Right kidney (tissue), 1 donor: Measurements from ENCODE around the gene TMEM212.
"Not testable (repeated sequence)": the region's sequence is repeated elsewhere in the genome, so short reads cannot be mapped to it uniquely, and the experiment has no call there.

Experiments
- DNase-seq: peaks from one replicate; pipeline ENCODE4 v3.0.0-alpha.2; 2016

Gene TMEM212

DNA sequence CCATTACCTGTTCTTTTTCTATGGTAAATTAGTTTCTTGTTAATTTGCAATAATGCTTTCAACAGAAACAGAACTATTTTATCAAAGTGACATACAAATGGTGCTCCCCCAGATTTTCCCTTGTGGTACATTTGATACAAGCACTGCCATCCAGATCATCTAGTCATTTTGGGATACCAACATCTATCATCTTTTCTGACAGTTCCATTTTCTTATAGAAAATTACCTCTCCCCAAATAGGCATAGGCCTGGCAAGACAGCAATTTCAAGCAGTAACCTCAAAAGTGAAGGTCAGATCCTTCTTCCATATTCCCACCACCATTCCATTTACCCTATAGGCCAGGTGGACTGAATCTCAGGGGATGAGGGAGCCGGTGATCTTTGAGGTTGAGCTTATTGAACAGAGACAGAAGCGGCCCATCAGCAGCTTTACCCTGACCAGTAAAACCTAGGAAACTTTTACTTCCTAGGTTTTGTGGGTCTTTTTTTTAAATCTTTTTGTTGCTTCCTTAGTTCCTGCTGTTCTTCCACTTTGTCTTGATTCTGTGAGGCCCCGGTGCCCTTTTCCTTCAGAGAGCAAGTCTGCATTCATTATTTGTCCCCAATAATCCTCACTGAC, 29.8 kb upstream of the TMEM212 start:
- DNase-seq, result no peak

GRCh38 chr3:171813897-171814460, 29.2 kb upstream of the TMEM212 start:
- DNase-seq, result no peak

- not testable (repeated sequence) for DNase-seq
Measured at GRCh38 chr3:171814662-171815061, 28.5 kb upstream of the TMEM212 start.

DNA sequence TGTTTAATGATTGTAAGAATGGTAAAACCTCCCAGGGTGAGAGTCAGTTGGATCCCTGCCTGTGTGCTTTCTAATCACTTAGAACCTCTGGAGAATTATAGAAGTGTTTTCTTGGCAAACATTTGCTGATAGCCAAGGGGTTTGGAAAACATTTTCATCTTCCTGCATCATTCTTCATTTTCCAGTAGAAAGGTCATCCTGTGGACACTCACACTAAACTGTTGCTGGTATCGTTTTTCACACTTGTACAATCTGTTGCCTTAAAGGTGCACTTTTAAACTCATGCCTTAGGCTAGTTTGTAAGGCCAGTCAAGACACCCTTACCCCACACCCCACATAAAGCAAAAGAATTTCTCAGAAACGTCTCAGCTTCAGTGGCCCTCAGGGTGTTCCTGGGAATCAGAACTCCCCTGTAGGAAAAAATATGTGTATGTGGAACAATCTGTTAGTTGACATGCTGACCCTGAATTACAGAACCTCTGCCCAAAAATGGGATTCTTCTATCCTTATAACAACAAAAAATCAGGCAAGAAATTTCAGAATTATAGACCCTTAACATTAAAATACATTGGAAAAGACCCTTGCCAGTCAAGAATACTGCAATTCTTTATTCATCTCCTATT, 27.1 kb upstream of the TMEM212 start:
- DNase-seq, result no peak

DNA sequence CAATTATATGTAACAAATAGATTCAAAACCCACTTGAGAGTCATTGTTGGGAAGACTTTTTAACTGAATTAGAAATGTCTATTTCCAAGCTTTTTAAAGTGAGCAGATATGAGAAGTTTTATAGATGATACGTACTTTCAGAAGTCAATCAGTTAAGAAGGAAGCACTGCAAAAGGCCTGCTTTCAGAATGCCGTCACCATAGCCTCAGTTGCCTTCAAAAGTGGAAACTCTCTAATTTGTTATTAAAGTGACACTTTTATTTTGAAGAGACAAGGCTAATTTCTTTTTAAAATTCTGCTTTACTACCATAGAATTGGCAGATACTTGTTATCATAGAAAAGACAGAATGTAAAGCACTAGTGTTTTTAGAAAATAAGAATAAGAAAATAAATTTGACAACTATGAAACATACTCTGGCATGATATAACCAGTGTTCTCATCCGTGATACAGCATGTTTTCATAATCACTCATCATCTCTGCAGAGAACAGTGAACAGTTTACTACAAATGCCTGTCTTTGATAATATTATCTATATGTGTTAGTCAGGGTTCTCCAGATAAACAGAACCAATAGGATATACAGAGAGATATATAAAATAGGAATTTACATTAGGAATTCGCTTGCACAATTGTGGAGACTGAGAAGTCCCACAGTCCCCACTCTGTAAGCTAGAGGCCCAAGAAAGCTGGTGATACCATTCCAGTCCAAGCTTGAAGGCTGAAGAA, 25.9 kb upstream of the TMEM212 start:
- DNase-seq, result no peak

DNA sequence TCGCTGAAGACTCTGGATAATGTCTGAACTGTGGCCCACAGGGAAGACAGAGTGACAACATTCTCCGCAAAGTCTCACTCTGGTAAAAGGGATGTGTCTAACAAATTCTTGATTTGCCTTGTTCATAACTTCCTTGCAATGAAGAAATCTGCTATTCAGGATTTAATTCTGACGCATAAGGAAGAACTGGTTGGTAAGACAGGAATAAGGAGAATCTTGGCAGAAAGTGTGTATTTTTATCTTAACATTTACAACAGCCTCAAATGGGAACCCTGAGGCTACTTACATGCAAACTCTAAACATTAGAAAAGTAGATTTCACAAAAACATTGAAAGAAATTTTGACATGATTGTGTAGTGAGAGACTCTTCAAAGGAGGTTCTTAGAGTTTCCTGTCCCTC, 22.1 kb upstream of the TMEM212 start:
- no peak for DNase-seq

DNA sequence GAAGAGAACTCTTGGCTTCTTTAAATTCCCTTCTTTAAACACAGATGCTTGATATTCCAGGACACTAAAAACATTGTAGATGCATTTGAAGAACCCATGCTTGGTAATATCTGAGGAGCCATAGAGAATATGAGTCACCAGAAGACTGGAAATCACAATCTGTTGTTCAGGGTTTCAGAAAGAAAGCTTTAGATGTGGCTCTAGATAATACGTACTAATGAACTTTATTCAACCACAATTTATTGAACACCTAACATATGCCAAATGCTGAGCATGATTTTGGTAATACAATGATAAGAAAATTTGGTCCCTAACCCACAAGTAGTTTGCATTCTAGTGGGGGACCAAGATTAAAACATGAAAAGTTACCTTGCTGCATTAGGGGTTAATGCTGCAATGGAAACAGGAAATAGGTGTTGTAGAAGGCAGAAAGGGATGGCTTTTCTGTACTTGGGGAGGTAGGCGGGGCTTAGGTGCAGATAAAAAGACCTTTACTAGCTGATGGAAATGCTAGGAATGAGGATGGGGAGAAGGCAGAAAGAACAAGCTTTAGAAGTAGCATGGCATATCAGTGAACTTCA, 21.3 kb upstream of the TMEM212 start:
- no peak for DNase-seq

- DNase-seq, result no peak
Measured at GRCh38 chr3:171822431-171823106, 20.6 kb upstream of the TMEM212 start.

DNA sequence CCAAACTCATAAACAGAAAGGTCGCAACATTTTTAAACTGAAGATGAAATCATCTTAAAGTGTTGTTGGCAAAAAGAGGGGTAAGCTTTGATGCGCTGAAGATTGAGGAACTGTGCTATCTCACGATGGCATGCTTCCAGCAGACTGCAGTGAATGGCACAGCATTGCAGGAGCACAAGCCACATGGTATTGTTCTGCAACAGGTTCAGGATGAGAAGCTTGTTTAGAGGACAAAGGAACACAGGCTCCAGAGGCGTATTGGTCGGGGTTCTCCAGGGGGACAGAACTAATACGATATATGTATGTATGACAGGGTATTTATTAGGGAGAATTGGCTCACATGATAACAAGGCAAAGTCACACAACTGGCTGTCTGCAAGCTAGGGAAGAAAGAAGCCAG, 19.0 kb upstream of the TMEM212 start:
- no peak for DNase-seq

- DNase-seq, result no peak
Measured at GRCh38 chr3:171824824-171825221, 18.3 kb upstream of the TMEM212 start.

GRCh38 chr3:171825222-171825828, 17.8 kb upstream of the TMEM212 start:
- no peak for DNase-seq

GRCh38 chr3:171827385-171827784, 15.8 kb upstream of the TMEM212 start:
- no peak for DNase-seq

DNA sequence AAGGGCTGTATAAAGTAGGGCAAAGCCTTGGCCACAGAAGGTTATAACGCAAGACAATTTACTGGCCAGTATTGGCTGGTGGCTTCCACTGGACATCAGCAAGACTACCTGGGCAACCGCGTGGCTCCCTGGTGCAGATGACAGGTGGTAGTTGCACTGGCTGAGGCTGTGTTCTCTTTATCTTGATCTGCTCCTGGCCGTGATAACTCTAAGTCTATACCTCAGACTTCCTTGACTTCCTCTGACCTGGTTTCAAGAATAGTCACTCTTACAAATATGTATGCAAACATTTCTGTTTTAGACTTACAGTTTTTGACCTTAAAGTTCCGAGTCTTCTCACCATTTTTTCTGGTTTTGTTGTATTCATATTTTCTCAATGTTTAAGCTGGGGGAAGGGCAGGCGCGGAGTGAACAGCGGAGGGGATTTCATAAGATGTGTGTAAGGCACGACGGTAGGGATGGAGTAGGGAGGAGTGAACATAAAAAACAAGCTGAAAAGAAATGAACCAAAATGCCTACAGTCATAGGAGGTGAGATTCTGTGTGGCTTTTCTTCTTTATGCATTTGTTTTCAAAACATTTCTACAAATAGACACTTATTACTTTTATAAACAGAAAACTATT, 15.2 kb upstream of the TMEM212 start:
- no peak for DNase-seq

- DNase-seq, result no peak
Measured at GRCh38 chr3:171828902-171829770, 14.0 kb upstream of the TMEM212 start.

- DNase-seq, result no peak
Measured at GRCh38 chr3:171829841-171830517, 13.2 kb upstream of the TMEM212 start.

GRCh38 chr3:171830518-171830875, 12.7 kb upstream of the TMEM212 start:
- no peak for DNase-seq

DNA sequence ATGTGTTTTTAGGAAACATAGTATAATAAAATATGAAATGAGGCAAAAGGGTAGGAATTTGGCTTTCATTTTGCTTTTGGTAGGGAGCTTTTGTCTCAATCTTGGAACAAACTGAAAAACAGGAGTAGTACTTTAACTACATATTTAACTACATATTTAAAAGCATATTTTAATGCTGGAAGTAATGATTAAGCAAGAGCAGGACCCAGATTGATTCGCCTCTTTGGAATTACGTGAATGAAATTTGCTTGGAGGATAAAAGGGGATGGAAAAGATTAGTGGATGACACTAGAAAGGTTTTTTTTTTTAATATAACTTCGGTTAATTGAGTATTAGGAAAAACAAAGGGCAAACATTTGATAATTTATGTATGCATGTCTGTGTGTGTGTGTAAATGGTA, 11.2 kb upstream of the TMEM212 start:
- no peak for DNase-seq

DNA sequence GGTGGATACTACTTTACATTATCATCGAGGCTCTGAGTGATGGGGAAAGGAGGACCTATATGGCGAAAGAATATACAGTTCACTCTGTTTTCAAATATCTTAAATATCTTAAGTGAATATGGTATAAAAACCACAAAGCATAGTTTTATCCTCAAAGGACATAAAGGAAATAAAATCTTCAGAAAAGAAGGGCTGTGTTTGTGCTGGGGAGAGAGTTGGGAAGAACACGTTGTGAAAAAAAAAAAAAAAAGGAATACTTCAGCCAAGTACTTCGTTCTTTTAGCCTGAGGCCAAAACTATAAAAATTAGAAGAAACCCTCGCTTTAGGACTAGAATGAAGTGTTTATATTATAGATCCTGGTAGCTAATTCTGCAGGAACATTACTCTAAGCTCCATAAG, 10.2 kb upstream of the TMEM212 start:
- no peak for DNase-seq

DNA sequence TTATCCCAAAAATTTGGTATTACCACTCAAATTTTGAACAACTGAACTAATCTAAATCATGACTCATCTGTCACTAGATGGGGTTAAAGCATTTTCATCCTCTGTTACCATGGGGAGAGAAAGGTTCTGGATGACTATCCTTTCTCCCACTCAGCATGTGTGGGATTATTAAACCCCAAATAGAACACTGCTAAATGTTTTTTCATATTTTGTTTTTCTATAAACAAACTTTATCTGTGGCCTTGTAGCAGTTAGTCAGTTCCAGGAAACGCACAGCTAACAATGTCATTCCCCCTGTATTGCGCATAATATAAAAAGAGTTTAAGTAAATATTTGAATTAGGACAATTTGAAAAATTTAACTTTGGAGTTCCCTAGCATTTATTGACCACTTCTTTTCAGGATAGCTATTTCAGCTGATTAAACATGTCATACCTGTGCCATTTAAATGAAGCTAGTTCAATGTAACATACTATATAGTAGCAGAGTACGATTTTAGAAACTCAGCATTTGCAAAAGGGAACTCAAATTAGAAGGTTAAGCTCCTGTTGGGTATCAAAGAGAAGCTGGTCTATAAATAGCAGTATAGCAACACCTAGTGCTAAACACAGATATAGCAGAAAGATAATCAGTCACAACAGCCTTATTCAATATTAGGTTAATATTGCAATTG, 9.2 kb upstream of the TMEM212 start:
- DNase-seq, result no peak

DNA sequence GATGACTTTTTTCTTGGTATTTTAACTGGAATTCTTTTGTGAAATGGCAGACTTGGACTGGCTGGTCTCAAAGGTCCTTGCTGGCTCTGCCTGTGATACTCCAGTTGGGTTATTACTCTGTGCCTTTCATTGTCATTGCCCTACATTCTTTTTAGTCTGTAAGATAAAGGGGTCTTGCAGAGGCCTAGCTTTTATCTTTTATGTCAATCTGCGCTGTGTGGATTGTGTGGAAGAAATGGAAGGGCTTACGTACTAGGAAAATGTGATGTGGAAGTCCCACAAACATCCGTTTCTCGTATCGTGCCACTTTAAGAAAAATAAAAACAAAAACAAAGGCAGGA, 8.7 kb upstream of the TMEM212 start:
- no peak for DNase-seq
